A673 (cell line): ENCODE results near the gene FBLIM1. TPM values are rescaled to one million over a fixed set of nuclear protein-coding genes. Genes with fewer than 3 reads are reported as not detected.

Experiments
- BruUV-seq: library from RNA; stranded (reverse); fragments of 400-500 nt; replicated peaks from 2 replicates; lab custom pipeline; 2021; lab: Mats Ljungman, UMichigan
- CTCF ChIA-PET: fragments of 300-600 bp; sonication (Branson Sonifier 250); formaldehyde crosslinking; loops from one replicate; lab custom pipeline; 2022; ENCODE audit warnings: antibody characterized with exemption; lab: Charles Lee
- POLR2A ChIA-PET: fragments of 300-600 bp; sonication (Branson Sonifier 250); formaldehyde crosslinking; loops from one replicate; lab custom pipeline; 2022; ENCODE audit warnings: antibody characterized with exemption; ENCODE audit not compliant: low non-redundant PET; lab: Charles Lee
- DNase-seq: peaks from one replicate; pipeline ENCODE4 v3.0.0-alpha.2; 2015; ENCODE audit warnings: low spot score
- H3K27ac ChIP-seq: fragments of 200-600 bp; sonication (generic); 2 replicates; pipeline ENCODE4 v1.5.1; 2016; ENCODE audit warnings: mixed run types, low read depth, mild to moderate bottlenecking, mixed read lengths, antibody characterized with exemption, low read length; ENCODE audit not compliant: poor library complexity, severe bottlenecking
- H3K27me3 ChIP-seq: fragments of 200-600 bp; sonication (generic); replicated peaks from 2 replicates; pipeline ENCODE4 v1.6.1; 2017; ENCODE audit warnings: mixed run types, low read depth, mild to moderate bottlenecking, mixed read lengths, antibody characterized with exemption, low read length; ENCODE audit not compliant: insufficient read depth, poor library complexity
- H3K36me3 ChIP-seq: fragments of 200-600 bp; sonication (generic); 2 replicates; pipeline ENCODE4 v1.6.1; 2016; ENCODE audit warnings: mixed run types, mild to moderate bottlenecking, mixed read lengths, antibody characterized with exemption, low read length; ENCODE audit not compliant: insufficient read depth, poor library complexity, severe bottlenecking
- H3K4me1 ChIP-seq: fragments of 200-600 bp; sonication (generic); 2 replicates; pipeline ENCODE4 v1.6.1; 2017; ENCODE audit warnings: mixed run types, mild to moderate bottlenecking, mixed read lengths, antibody characterized with exemption, low read length; ENCODE audit not compliant: insufficient read depth, poor library complexity, severe bottlenecking
- H3K4me3 ChIP-seq: fragments of 200-600 bp; sonication (generic); 2 replicates; pipeline ENCODE4 v1.5.1; 2016; ENCODE audit warnings: low read depth, mixed run types, mild to moderate bottlenecking, mixed read lengths, low read length; ENCODE audit not compliant: poor library complexity, severe bottlenecking
- H3K9me3 ChIP-seq: fragments of 200-600 bp; sonication (generic); 2 replicates; pipeline ENCODE4 v1.6.1; 2016; ENCODE audit warnings: mixed run types, low read depth, mild to moderate bottlenecking, mixed read lengths, antibody characterized with exemption, low read length; ENCODE audit not compliant: poor library complexity, severe bottlenecking
- CTCF ChIP-seq: fragments of 300-800, 200-600 bp; sonication (generic); conservative IDR thresholded peaks from 2 replicates; pipeline ENCODE4 v1.5.1; 2017; ENCODE audit warnings: low read depth, mild to moderate bottlenecking, antibody characterized with exemption, low read length, moderate library complexity, mixed read lengths
- EZH2 ChIP-seq: fragments of 200-600 bp; sonication (generic); IDR thresholded peaks from 2 replicates; pipeline ENCODE4 v1.6.1; 2017; ENCODE audit warnings: borderline replicate concordance, low read depth, mild to moderate bottlenecking, mixed read lengths, antibody characterized with exemption, low read length; ENCODE audit not compliant: poor library complexity, severe bottlenecking
- intact Hi-C: fragments of 100-400 bp; cut with micrococcal nuclease; formaldehyde crosslinking; loops from one replicate; pipeline ENCODE4 v1.10.0; 2022; ENCODE audit not compliant: unreplicated experiment
- total RNA-seq: library from RNA; stranded (reverse); gene quantifications from 2 replicates; pipeline ENCODE4 v1.2.3, GENCODE V29; 2021

Gene FBLIM1
- total RNA-seq, 1 experiment from 2014 or later, result 39.3 TPM

GRCh38 chr1:15748264-15748663 is 10.3 kb upstream of the FBLIM1 start:
- POLR2A ChIA-PET, result no interaction called here
- CTCF ChIA-PET, result no interaction called here
- Histone ChIP-seq H3K4me1 (peaks cover 3% of the 10 kb centered on the region), H3K27ac (no peak overlapping the region), H3K4me3 (no peak overlapping the region), H3K9me3 (no peaks in the 10 kb centered on the region), H3K27me3 (no peaks in the 10 kb centered on the region), H3K36me3 (no peaks in the 10 kb centered on the region)
- TF ChIP-seq CTCF (no peak), EZH2 (no peak)
- no TSS peak for BruUV-seq
- DNase-seq, result no peak
- intact Hi-C loops, result no loop called here

GRCh38 chr1:15748690-15749398 is 9.8 kb upstream of the FBLIM1 start:
- CTCF ChIA-PET, result no interaction called here
- Histone ChIP-seq H3K27me3 (no peaks in the 10 kb centered on the region), H3K36me3 (no peaks in the 10 kb centered on the region), H3K4me3 (no peak overlapping the region), H3K9me3 (no peaks in the 10 kb centered on the region), H3K4me1 (peaks cover 3% of the 10 kb centered on the region), H3K27ac (no peak overlapping the region)
- no peak for TF ChIP-seq EZH2
- no peak for TF ChIP-seq CTCF
- intact Hi-C loops, result no loop called here
- BruUV-seq, result no TSS peak
- POLR2A ChIA-PET, result no interaction called here
- no peak for DNase-seq

- Histone ChIP-seq H3K27me3 (no peaks in the 10 kb centered on the region), H3K4me1 (peaks cover 3% of the 10 kb centered on the region), H3K4me3 (no peak overlapping the region), H3K27ac (no peak overlapping the region), H3K36me3 (no peaks in the 10 kb centered on the region), H3K9me3 (no peaks in the 10 kb centered on the region)
- DNase-seq, result no peak
- TF ChIP-seq CTCF, result no peak
- TF ChIP-seq EZH2, result no peak
- ChIA-PET POLR2A (no interaction called here), CTCF (no interaction called here)
- intact Hi-C loops, result no loop called here
- BruUV-seq, result no TSS peak
Observed at GRCh38 chr1:15749399-15750291, 8.9 kb upstream of the FBLIM1 start.
